ENCODE data around the gene PRKCB.
"Not testable (repeated sequence)": the region's sequence is repeated elsewhere in the genome, so short reads cannot be mapped to it uniquely, and the experiment has no call there.

The PRKCB gene

GRCh38 chr16:24007934-24008333 lies 172.2 kb downstream of the PRKCB start:
- no peak for DNase-seq (ENCODE audit: low read depth in 1 of 2, low spot score in 1 of 2)
- in situ Hi-C loops (cut with HindIII; ENCODE audit: low pct_unique_long_range_greater_than_20kb, low sequenced_read_pairs): no loop called here
- TF ChIP-seq JUND (IDR thresholded peaks at IDR 0.05; ENCODE audit: low read depth): no peak

GRCh38 chr16:24009098-24009497 lies 173.3 kb downstream of the PRKCB start:
- no peak for DNase-seq (ENCODE audit: low read depth in 1 of 2, low spot score in 1 of 2)
- TF ChIP-seq JUND (IDR thresholded peaks at IDR 0.05; ENCODE audit: low read depth): no peak
- in situ Hi-C loops (cut with HindIII; ENCODE audit: low pct_unique_long_range_greater_than_20kb, low sequenced_read_pairs): no loop called here

GRCh38 chr16:24009955-24010354 lies 174.2 kb downstream of the PRKCB start:
- no peak for TF ChIP-seq JUND (IDR thresholded peaks at IDR 0.05; ENCODE audit: low read depth)
- no peak for DNase-seq (ENCODE audit: low read depth in 1 of 2, low spot score in 1 of 2)
- in situ Hi-C loops (cut with HindIII; ENCODE audit: low pct_unique_long_range_greater_than_20kb, low sequenced_read_pairs): no loop called here

GRCh38 chr16:24010440-24011089 lies 174.8 kb downstream of the PRKCB start:
- no peak for TF ChIP-seq JUND (IDR thresholded peaks at IDR 0.05; ENCODE audit: low read depth)
- in situ Hi-C loops (cut with HindIII; ENCODE audit: low pct_unique_long_range_greater_than_20kb, low sequenced_read_pairs): no loop called here
- DNase-seq (ENCODE audit: low read depth in 1 of 2, low spot score in 1 of 2): peak; percentile 39 to 88

GRCh38 chr16:24011237-24011636 lies 175.5 kb downstream of the PRKCB start:
- no peak for DNase-seq (ENCODE audit: low read depth in 1 of 2, low spot score in 1 of 2)
- TF ChIP-seq JUND (IDR thresholded peaks at IDR 0.05; ENCODE audit: low read depth): no peak
- in situ Hi-C loops (cut with HindIII; ENCODE audit: low pct_unique_long_range_greater_than_20kb, low sequenced_read_pairs): no loop called here

GRCh38 chr16:24013054-24013636 lies 177.4 kb downstream of the PRKCB start:
- in situ Hi-C loops (cut with HindIII; ENCODE audit: low pct_unique_long_range_greater_than_20kb, low sequenced_read_pairs): no loop called here
- no peak for DNase-seq (ENCODE audit: low read depth in 1 of 2, low spot score in 1 of 2)
- no peak for TF ChIP-seq JUND (IDR thresholded peaks at IDR 0.05; ENCODE audit: low read depth)

DNA sequence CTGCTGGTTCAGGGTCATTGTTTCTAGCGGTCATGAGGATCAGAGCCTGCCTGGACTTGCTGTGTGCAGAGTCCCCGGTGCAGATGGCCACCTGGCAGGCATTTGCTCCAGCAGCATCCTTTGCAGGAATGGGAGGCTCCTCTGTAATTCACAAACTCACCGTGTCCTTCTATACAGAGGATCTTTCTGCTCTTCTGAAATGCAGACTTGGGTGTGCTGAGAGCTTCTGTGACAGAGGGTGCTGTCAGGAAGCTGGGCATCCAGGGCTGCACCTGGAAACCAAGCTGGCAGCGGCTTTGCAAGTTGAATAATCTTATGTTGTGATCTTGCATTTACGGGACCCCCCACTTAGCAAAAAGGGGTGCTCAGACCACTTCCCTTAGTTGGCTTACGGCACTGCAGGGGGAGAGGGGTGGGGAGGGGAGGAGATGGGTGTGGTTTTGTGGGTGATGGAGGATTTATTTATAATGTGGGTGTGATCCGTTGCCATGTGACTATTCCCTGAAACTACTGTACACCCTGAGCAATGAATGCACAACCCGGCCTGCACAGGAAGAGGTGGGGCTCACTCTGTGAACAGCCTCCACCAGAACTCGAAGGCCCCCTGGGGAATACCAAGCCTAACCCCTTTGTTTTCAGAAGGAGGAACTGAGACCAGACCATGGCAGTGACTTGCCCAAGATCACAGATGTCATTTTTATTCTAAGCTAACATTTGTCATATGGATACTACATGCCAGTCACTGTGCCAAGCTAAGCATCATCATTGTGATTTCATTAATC lies 178.3 kb downstream of the PRKCB start:
- no peak for TF ChIP-seq JUND (IDR thresholded peaks at IDR 0.05; ENCODE audit: low read depth)
- no peak for DNase-seq (ENCODE audit: low read depth in 1 of 2, low spot score in 1 of 2)
- in situ Hi-C loops (cut with HindIII; ENCODE audit: low pct_unique_long_range_greater_than_20kb, low sequenced_read_pairs): no loop called here

- in situ Hi-C loops (cut with HindIII; ENCODE audit: low pct_unique_long_range_greater_than_20kb, low sequenced_read_pairs); DNase-seq (ENCODE audit: low read depth in 1 of 2, low spot score in 1 of 2): not testable (repeated sequence)
These were observed 179.2 kb downstream of the PRKCB start for GRCh38 chr16:24014955-24015354.

DNA sequence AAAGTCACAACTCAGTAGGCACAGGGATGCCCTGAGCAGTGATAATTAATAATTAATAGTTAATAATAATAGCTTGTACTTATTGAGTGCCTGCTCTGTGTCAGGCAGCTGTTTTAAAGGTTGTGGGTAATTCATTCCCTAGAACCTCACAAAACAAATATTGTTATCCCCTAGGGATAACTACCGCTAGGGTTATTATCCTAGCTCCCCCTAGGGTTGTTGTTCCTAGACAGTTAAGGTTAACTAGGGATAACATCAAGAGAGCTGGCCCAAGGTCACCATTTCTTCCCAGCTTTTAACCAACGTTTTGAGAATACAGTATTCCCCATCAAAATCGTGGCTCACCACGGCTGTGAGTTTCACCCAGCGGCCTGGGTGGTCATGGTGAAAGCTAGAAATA lies 180.1 kb downstream of the PRKCB start:
- TF ChIP-seq JUND (IDR thresholded peaks at IDR 0.05; ENCODE audit: low read depth): no peak
- no peak for DNase-seq (ENCODE audit: low read depth in 1 of 2, low spot score in 1 of 2)
- in situ Hi-C loops (cut with HindIII; ENCODE audit: low pct_unique_long_range_greater_than_20kb, low sequenced_read_pairs): no loop called here

DNA sequence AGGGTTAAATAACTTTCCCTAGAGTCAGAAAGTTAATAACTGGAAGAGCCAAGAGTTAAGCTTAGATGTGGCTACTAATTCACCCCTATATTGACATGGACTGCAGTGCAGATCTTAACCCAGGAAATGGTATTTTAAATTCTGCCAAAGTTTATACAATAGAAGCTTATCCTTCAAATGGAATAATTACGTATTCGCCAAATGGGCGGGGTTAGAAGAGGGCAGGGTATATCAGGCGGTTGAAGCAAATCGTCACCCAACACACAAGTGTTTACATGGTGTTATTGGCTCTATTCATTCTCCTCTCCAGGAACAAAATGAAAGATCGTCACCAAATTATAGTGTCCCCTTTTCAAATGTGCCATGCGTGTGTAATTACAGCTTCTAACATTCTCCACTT lies 182.7 kb downstream of the PRKCB start:
- no peak for DNase-seq (ENCODE audit: low read depth in 1 of 2, low spot score in 1 of 2)
- no peak for TF ChIP-seq JUND (IDR thresholded peaks at IDR 0.05; ENCODE audit: low read depth)
- in situ Hi-C loops (cut with HindIII; ENCODE audit: low pct_unique_long_range_greater_than_20kb, low sequenced_read_pairs): no loop called here

GRCh38 chr16:24022797-24023196 lies 187.0 kb downstream of the PRKCB start:
- no peak for TF ChIP-seq JUND (IDR thresholded peaks at IDR 0.05; ENCODE audit: low read depth)
- in situ Hi-C loops (cut with HindIII; ENCODE audit: low pct_unique_long_range_greater_than_20kb, low sequenced_read_pairs): no loop called here
- no peak for DNase-seq (ENCODE audit: low read depth in 1 of 2, low spot score in 1 of 2)

DNA sequence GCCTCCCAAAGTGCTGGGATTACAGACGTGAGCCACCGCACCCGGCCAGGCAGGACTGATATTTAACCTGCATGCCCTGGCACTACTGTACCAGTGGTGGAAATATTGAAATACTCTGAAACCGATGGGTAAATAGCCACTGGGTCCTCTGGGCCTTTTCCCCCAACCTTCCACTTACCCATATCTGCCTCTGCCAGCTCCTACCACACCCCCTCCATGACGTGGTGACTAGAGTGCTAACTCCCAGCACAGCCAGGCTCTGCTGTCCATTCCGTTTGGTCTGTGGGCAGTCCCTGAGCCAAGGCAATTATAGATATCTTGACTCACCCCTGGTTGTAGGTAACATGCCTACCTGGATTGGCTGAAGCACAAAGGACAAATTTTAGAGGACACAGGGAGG lies 187.8 kb downstream of the PRKCB start:
- DNase-seq (ENCODE audit: low read depth in 1 of 2, low spot score in 1 of 2): no peak
- in situ Hi-C loops (cut with HindIII; ENCODE audit: low pct_unique_long_range_greater_than_20kb, low sequenced_read_pairs): no loop called here
- TF ChIP-seq JUND (IDR thresholded peaks at IDR 0.05; ENCODE audit: low read depth): no peak

DNA sequence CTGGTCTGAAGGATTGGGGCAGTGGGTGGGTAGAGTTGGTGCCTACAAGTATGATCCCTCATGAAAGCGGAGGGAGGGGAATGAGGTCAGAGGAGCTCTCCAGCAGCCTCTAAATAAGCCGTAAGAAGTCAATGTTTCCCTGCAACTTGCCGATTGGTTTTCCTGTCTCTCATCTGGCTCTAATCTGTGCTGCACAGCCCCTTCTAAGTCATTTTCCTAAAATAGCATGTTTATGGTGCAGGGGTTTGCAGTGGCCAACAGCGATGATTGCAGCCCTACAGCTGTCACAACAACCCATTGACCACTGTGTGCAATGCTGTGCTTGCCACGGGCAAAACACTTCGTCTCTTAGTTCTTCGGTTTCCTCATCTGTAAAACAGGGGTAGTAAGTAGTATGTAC lies 189.2 kb downstream of the PRKCB start:
- no peak for DNase-seq (ENCODE audit: low read depth in 1 of 2, low spot score in 1 of 2)
- TF ChIP-seq JUND (IDR thresholded peaks at IDR 0.05; ENCODE audit: low read depth): no peak
- in situ Hi-C loops (cut with HindIII; ENCODE audit: low pct_unique_long_range_greater_than_20kb, low sequenced_read_pairs): no loop called here

All from T47D (cell line).